Heart left ventricle (tissue), 16 donors: Measurements from ENCODE around the gene POLR1G. TPM values are rescaled to one million over a fixed set of nuclear protein-coding genes. Genes with fewer than 3 reads are reported as not detected.
A peak's percentile ranks its signal among the peaks of the same experiment; 100 is the strongest.

Experiments
- ATAC-seq, 4 donors: fragments of 200-7000 bp; cut with Tn5 transposase; one replicate each; pipeline ENCODE4 v1.9.1; 2020 to 2022; ENCODE audit warnings: moderate library complexity in 4 of 4, mild to moderate bottlenecking in 3 of 4, moderate number of reproducible peaks in 1 of 4
- DNase-seq, 5 donors: peaks; one replicate each; pipeline ENCODE4 v3.0.0-alpha.2; 2020
- H3K27ac ChIP-seq, 12 donors: fragments of 200-600 bp; sonication (generic) in 4 of 12; one replicate each; pipeline versions ENCODE4 v1.5.0 to v1.8.0; 2016 to 2022; ENCODE audit warnings: mild to moderate bottlenecking in 2 of 12
- H3K27me3 ChIP-seq, 9 donors: fragments of 200-600 bp; sonication (generic) in 2 of 9; one replicate each; pipeline versions ENCODE4 v1.5.1 to v1.8.0; 2016 to 2022; ENCODE audit warnings: mild to moderate bottlenecking in 3 of 9
- H3K36me3 ChIP-seq, 9 donors: fragments of 200-600 bp; sonication (generic) in 2 of 9; one replicate each; pipeline versions ENCODE4 v1.5.0 to v1.8.0; 2018 to 2022; ENCODE audit warnings: mild to moderate bottlenecking in 2 of 9
- H3K4me1 ChIP-seq, 12 donors: fragments of 200-600 bp; sonication (generic) in 4 of 12; one replicate each; pipeline versions ENCODE4 v1.5.0 to v1.8.0; 2016 to 2022; ENCODE audit warnings: mild to moderate bottlenecking in 3 of 12
- H3K4me3 ChIP-seq, 12 donors: fragments of 200-600 bp; sonication (generic) in 4 of 12; one replicate each; pipeline versions ENCODE4 v1.5.0 to v1.8.0; 2017 to 2022; ENCODE audit warnings: mild to moderate bottlenecking in 9 of 12, moderate library complexity in 4 of 12
- H3K9me3 ChIP-seq, 12 donors: fragments of 200-600 bp; sonication (generic) in 4 of 12; one replicate each; pipeline versions ENCODE4 v1.5.0 to v1.8.0; 2016 to 2022; ENCODE audit warnings: mild to moderate bottlenecking in 1 of 12
- CTCF ChIP-seq, 12 donors: fragments of 200-600 bp; sonication (generic) in 4 of 12; IDR thresholded peaks; one replicate each; pipeline versions ENCODE4 v1.5.0 to v1.8.0; 2018 to 2022; ENCODE audit warnings: antibody characterized with exemption in 12 of 12, mild to moderate bottlenecking in 5 of 12
- POLR2A ChIP-seq, 2 donors: fragments of 450-650 bp; IDR thresholded peaks; one replicate each; pipeline ENCODE4 v1.6.1; 2017; ENCODE audit warnings: antibody characterized with exemption in 2 of 2, mild to moderate bottlenecking in 2 of 2, moderate library complexity in 2 of 2
- WGBS, 4 donors: extraction: QIAGEN DNeasy Blood & Tissue Kit in 2 of 4; methylation state at CpG; one replicate each; pipeline versions ENCODE4 v1.1.5 to v1.1.7; 2013 to 2018; 5-methylcytosine and 5-hydroxymethylcytosine counted together
- intact Hi-C, 10 donors: fragments of 100-400 bp; cut with DNase I; formaldehyde crosslinking; loops; one replicate each; pipeline versions ENCODE4 v1.11.1 to v1.14.2; 2022
- polyA plus RNA-seq, 2 donors: library from polyadenylated mRNA; stranded (reverse); fragments of 200-250 nt; gene quantifications; one replicate each; pipeline ENCODE4 v1.2.3, GENCODE V29; 2013
- total RNA-seq, 9 donors: library from RNA; depleted of rRNA in 2 of 9; stranded (reverse); fragments of >200 nt in 2 of 9; fragmentation: NEBNext Ultra II Directional in 3 of 9; extraction: Animal tissue kit (Norgen Biotek cat#: 25700) in 3 of 9; gene quantifications; one replicate each; pipeline versions ENCODE4 v1.1.0 to v1.2.4, GENCODE V29; 2016 to 2023
- donor health status: ischemic (EF 13 %, LVEDD 7.1; RV severe dilation, severe dysfunction).
- donor health status: healthy with polysubstance abuse.
- donor health status: DM: no; HTN: yes; CAD: no.
- donor health status: DM: no; HTN: no; CAD: no.
- donor health status: ischemic (EF 25% LVEDD 6.9; RV normal size, moderate dysfunction).
- donor health status: ischemic (EF 25% LVEDD 5.7; RV mildly dilated, moderate dysfunction).
- donor health status: healthy.
- donor health status: DM: yes; HTN: yes; CAD: no.
- donor health status: ischemic (EF 35%, LVEDD 5.7; RV mildly dilated, moderate dysfunction).
- donor health status: nonischemic (EF 11% LVEDD 7.7; RV severe dilation, severe dysfunction).
- donor health status: DM: yes; HTN: yes; CAD: no.
- donor health status: PGD.
- donor health status: ischemic (EF 29% LVEDD 5.4; RV normal size, mild dysfunction).
- donor health status: nonischemic (EF 23%, LVEDD 6.1; RV moderate dilation, normal function).

POLR1G gene
- total and polyA plus RNA-seq, 11 donors, result 4.4 to 10.6 (median 6.9) TPM

- Histone ChIP-seq H3K9me3 (no peaks in the 10 kb centered on the region), H3K36me3 (peaks cover 0 to 79% (median 59%) of the 10 kb centered on the region in 9 donors), H3K27ac (peak overlapping the region in 5 of 12 donors; percentile 1 to 29 (median 26)), H3K4me3 (no peak overlapping the region), H3K27me3 (no peaks in the 10 kb centered on the region), H3K4me1 (peaks cover 0 to 23% (median 4%) of the 10 kb centered on the region in 12 donors)
- DNase-seq (peak in 1 of 5 donors; percentile 44), ATAC-seq (peak in 1 of 4 donors; percentile 7)
- intact Hi-C loops, result no loop called here
- 65 to 76% (median 68%) methylated on average over 6 of the region's 6 CpGs for WGBS, 4 donors
- TF ChIP-seq CTCF (IDR thresholded peaks at IDR 0.05) (no peak), POLR2A (IDR thresholded peaks at IDR 0.05) (no peak)
Observed at GRCh38 chr19:45413497-45413896, 7.1 kb downstream of the POLR1G start.

GRCh38 chr19:45414468-45414867 is 8.0 kb downstream of the POLR1G start:
- Histone ChIP-seq H3K27ac (no peak overlapping the region), H3K27me3 (no peaks in the 10 kb centered on the region)
- peak in 1 of 5 donors; percentile 24 for DNase-seq

GRCh38 chr19:45417151-45417550 is 10.7 kb downstream of the POLR1G start:
- H3K36me3 ChIP-seq, result peaks cover 0 to 89% (median 70%) of the 10 kb centered on the region in 9 donors
- TF ChIP-seq POLR2A (IDR thresholded peaks at IDR 0.05) (no peak), CTCF (IDR thresholded peaks at IDR 0.05) (no peak)
- H3K4me1 ChIP-seq, result peaks cover 0 to 27% (median 4%) of the 10 kb centered on the region in 12 donors
- 62 to 91% (median 74%) methylated on average over 4 of the region's 4 CpGs for WGBS, 4 donors
- DNase-seq, result peak in 1 of 5 donors; percentile 33
- no peaks in the 10 kb centered on the region for H3K27me3 ChIP-seq
- H3K27ac ChIP-seq, result peak overlapping the region in 6 of 12 donors; percentile 24 to 57 (median 55)
- intact Hi-C loops, result no loop called here
- ATAC-seq, result no peak
- H3K9me3 ChIP-seq, result no peaks in the 10 kb centered on the region
- no peak overlapping the region for H3K4me3 ChIP-seq

More at GRCh38 chr19:45414468-45414867, 8.0 kb downstream of the POLR1G start:
- intact Hi-C loops, result no loop called here
- ATAC-seq, result no peak
- H3K4me1 ChIP-seq, result peaks cover 0 to 23% (median 4%) of the 10 kb centered on the region in 12 donors
- TF ChIP-seq CTCF (IDR thresholded peaks at IDR 0.05) (no peak), POLR2A (IDR thresholded peaks at IDR 0.05) (no peak)
- 89 to 97% (median 94%) methylated on average over 8 of the region's 8 CpGs for WGBS, 4 donors
- no peak overlapping the region for H3K4me3 ChIP-seq
- H3K9me3 ChIP-seq, result no peaks in the 10 kb centered on the region
- H3K36me3 ChIP-seq, result peaks cover 0 to 81% (median 63%) of the 10 kb centered on the region in 9 donors

- ATAC-seq (no peak), DNase-seq (no peak)
- intact Hi-C loops, result no loop called here
- H3K36me3 ChIP-seq, result peaks cover 0 to 74% (median 54%) of the 10 kb centered on the region in 9 donors
- H3K27ac ChIP-seq, result peak overlapping the region in 2 of 12 donors; percentile 10 to 53
- H3K4me3 ChIP-seq, result no peak overlapping the region
- H3K9me3 ChIP-seq, result no peaks in the 10 kb centered on the region
- WGBS, 4 donors, result 70 to 80% (median 74%) methylated on average over 8 to 9 of the region's 9 CpGs
- H3K27me3 ChIP-seq, result no peaks in the 10 kb centered on the region
- H3K4me1 ChIP-seq, result peaks cover 2 to 35% (median 12%) of the 10 kb centered on the region in 12 donors
- TF ChIP-seq POLR2A (IDR thresholded peaks at IDR 0.05) (no peak), CTCF (IDR thresholded peaks at IDR 0.05) (no peak)
Observed at GRCh38 chr19:45418802-45419201, 12.4 kb downstream of the POLR1G start.
